BJ (cell line): ENCODE measurements around the gene MEP1A. TPM values are rescaled to one million over a fixed set of nuclear protein-coding genes. Genes with fewer than 3 reads are reported as not detected.

Source experiments
- CTCF ChIA-PET: fragments of 350-600 bp; formaldehyde crosslinking; extraction: SDS; loops from one replicate; lab custom pipeline; 2021; ENCODE audit warnings: antibody characterized with exemption, inconsistent platforms; lab: Yijun Ruan, JAX
- POLR2A ChIA-PET: fragments of 300-600 bp; sonication (Branson Sonifier 250); formaldehyde crosslinking; extraction: SDS; loops from one replicate; lab custom pipeline; 2021; ENCODE audit warnings: antibody characterized with exemption; lab: Charles Lee
- DNase-seq: peaks from one replicate; pipeline ENCODE4 v3.0.0-alpha.2; 2011; ENCODE audit warnings: low read depth
- H3K27me3 ChIP-seq: 2 replicates; pipeline ENCODE4 v1.6.0; 2011; ENCODE audit warnings: low read length; ENCODE audit not compliant: control insufficient read depth, insufficient read depth
- H3K36me3 ChIP-seq: 2 replicates; pipeline ENCODE4 v1.5.1; 2011; ENCODE audit warnings: low read length; ENCODE audit not compliant: control insufficient read depth, insufficient read depth
- H3K4me3 ChIP-seq: 2 replicates; pipeline ENCODE4 v1.5.1; 2011; ENCODE audit warnings: low read depth, mild to moderate bottlenecking, control low read depth, low read length
- polyA plus RNA-seq: library from polyadenylated mRNA; depleted of rRNA; stranded (reverse); fragments of >200 nt; gene quantifications from 2 replicates; pipeline ENCODE4 v1.2.3, GENCODE V29; 2011; rRNA removed
- TF ChIP-seq, protein P1 (sequence below): IDR thresholded peaks from 2 replicates; pipeline ENCODE4 v1.5.1; 2011; ENCODE audit warnings: low read depth, mild to moderate bottlenecking, control low read depth, inconsistent platforms, low read length, moderate library complexity; ENCODE audit not compliant: insufficient read depth

Gene MEP1A
- polyA plus RNA-seq, 1 experiment = not detected

DNA sequence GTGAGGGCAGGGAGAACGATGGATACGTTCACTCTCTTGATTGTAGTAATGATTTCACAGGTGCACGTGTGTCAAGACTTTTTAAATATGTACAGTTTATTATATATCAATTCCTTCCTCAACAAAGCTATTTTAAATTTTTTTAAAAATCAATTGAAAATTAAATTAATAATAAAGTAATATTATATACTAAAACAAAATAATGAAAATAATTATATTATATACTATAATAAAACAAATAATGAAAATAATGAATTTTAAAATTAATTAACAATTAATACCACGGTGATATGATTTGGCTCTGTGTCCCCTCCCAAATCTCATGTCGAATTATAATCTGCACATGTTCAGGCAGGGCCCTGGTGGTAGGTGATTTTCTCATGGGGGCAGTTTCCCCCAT, 85.8 kb downstream of the MEP1A start:
- ChIA-PET POLR2A (no interaction called here), CTCF (no interaction called here)
- H3K27me3 ChIP-seq = no peaks in the 10 kb centered on the region

DNA sequence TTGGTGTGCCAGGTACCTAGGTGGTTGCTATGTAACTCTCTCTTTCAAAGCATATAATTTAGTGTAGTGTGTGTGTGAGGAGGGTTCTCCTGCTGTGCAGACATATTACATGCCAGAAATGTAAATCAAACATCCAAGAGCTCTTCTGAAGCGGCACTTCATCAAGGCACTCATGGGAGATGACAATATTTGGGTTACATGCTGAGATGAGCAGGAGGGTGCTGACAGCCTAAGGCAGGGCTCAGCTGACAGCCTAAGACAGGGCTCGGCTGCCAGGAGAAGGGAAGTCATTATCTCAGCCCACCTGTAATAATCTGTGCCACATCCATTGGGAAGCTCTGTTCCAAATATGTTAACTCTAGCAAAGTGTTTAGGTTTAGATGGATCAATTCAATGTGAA, 89.5 kb downstream of the MEP1A start:
- POLR2A ChIA-PET = no interaction called here
- TF ChIP-seq, protein P1, sequence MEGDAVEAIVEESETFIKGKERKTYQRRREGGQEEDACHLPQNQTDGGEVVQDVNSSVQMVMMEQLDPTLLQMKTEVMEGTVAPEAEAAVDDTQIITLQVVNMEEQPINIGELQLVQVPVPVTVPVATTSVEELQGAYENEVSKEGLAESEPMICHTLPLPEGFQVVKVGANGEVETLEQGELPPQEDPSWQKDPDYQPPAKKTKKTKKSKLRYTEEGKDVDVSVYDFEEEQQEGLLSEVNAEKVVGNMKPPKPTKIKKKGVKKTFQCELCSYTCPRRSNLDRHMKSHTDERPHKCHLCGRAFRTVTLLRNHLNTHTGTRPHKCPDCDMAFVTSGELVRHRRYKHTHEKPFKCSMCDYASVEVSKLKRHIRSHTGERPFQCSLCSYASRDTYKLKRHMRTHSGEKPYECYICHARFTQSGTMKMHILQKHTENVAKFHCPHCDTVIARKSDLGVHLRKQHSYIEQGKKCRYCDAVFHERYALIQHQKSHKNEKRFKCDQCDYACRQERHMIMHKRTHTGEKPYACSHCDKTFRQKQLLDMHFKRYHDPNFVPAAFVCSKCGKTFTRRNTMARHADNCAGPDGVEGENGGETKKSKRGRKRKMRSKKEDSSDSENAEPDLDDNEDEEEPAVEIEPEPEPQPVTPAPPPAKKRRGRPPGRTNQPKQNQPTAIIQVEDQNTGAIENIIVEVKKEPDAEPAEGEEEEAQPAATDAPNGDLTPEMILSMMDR = no peak
- H3K36me3 ChIP-seq = no peaks in the 10 kb centered on the region
- H3K4me3 ChIP-seq = no peak overlapping the region
- H3K27me3 ChIP-seq = no peaks in the 10 kb centered on the region
- CTCF ChIA-PET = no interaction called here
- no peak for DNase-seq

More for the DNA sequence above, 85.8 kb downstream of the MEP1A start:
- TF ChIP-seq, protein P1 = no peak
- no peaks in the 10 kb centered on the region for H3K36me3 ChIP-seq
- DNase-seq = no peak
- H3K4me3 ChIP-seq = no peak overlapping the region

DNA sequence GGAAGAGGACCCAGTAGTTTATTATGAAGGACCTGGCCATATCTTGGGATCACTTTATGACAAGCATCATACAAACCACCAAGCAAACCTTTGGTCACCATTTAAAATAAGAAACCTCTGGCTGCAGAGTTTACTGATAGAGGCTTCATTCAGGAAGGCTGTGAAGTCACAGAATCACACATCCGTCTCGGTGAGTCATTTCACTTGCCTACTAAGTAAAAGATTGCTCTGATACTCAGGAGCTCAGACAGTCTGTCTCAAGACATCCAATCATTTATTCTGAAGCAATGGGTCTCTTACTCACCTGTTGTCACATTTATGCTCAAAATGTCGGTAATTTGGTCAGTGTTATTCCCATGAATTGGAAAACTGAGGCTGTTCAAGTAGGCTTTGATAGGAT, 94.8 kb downstream of the MEP1A start:
- no peak for DNase-seq
- Histone ChIP-seq H3K4me3 (no peak overlapping the region), H3K27me3 (no peaks in the 10 kb centered on the region), H3K36me3 (no peaks in the 10 kb centered on the region)
- TF ChIP-seq, protein P1 = no peak
- ChIA-PET POLR2A (no interaction called here), CTCF (interaction anchor here (1.7 kb wide), 1 partner anchor 10 kb away, joined by 5 read pairs; no protein-coding TSS in a partner anchor)

DNA sequence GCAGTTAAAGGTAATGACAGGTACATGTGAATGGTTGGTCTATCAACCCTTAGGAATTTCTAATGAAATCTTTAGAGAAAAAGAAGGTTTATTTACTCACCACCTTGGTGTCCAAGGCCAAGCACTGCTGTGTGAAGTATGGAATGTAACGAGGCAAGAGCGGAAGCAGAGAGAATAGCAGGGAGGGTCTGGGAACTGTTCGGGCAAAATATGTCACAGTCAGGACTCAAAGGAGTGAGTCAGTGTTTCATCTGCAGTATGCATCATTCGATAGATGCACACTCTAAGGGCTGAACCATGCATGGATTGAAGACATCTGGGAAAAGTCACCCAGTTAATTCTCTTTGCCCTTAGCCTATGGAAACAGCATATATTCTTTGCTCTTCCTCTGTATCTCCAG, 95.4 kb downstream of the MEP1A start:
- ChIA-PET CTCF (interaction anchor here (0.6 to 1.7 kb wide), 2 partner anchors 11 to 33 kb away, joined by 3 to 5 read pairs; no protein-coding TSS in a partner anchor), POLR2A (no interaction called here)
- H3K36me3 ChIP-seq = no peaks in the 10 kb centered on the region
- no peaks in the 10 kb centered on the region for H3K27me3 ChIP-seq
- TF ChIP-seq, protein P1 = no peak
- DNase-seq = no peak
- no peak overlapping the region for H3K4me3 ChIP-seq

Other genes with a start within 250 kb of the MEP1A start
- gene CYP39A1, start 140.6 kb upstream of the MEP1A start, polyA plus RNA-seq = 0.05 TPM in 1 of 2 replicates, not detected in the other
- gene SLC25A27, start 140.4 kb upstream of the MEP1A start, polyA plus RNA-seq = 1.6 and 3.9 TPM in 2 replicates
- gene TDRD6, start 105.5 kb upstream of the MEP1A start, polyA plus RNA-seq = not detected in 2 replicates
- gene PLA2G7, start 58.0 kb upstream of the MEP1A start, polyA plus RNA-seq = not detected in 2 replicates
- not detected in 2 replicates for gene ANKRD66, start 46.5 kb upstream of the MEP1A start, polyA plus RNA-seq
- gene ADGRF5, start 128.5 kb downstream of the MEP1A start, polyA plus RNA-seq = not detected in 2 replicates
- gene ADGRF1, start 248.9 kb downstream of the MEP1A start, polyA plus RNA-seq = not detected in 2 replicates